ENCODE measurements around the gene TRIM23. TPM values are rescaled to one million over a fixed set of nuclear protein-coding genes. Genes with fewer than 3 reads are reported as not detected.

Gene TRIM23
- 1 to 10 TPM; 7.8 to 9.8 TPM for total RNA-seq
- 12.8 TPM for polyA plus RNA-seq

GRCh38 chr5:65624025-65624570 is at the start of gene TRIM23:
Gene TRIM23 (minus strand): TSS chr5:65624333. CDS start chr5:65624274, 59 bp downstream.
- peak; percentile 89 to 94 (median 93) for DNase-seq
- peaks cover 36% of the 10 kb centered on the region for H3K4me1 ChIP-seq (ENCODE audit: insufficient read depth, low read length)
- peak within 1 kb of the TSS; percentile 97 to 100 (median 99) for H3K27ac Mint-ChIP-seq
- H3K27ac ChIP-seq (ENCODE audit: low read depth, low read length), result peak within 1 kb of the TSS; percentile 91
- CTCF ChIA-PET, result interaction anchor here (0.8 kb wide), 1 partner anchor 302 kb away, joined by 3 read pairs; the partner anchor contains the start of gene ERBIN
- H3K36me3 ChIP-seq (ENCODE audit: insufficient read depth, low read length), result no peaks in the 10 kb centered on the region
- H3K4me3 Mint-ChIP-seq, result peak within 1 kb of the TSS; percentile 97 to 100 (median 99)
- H3K9me3 Mint-ChIP-seq, result no peaks in the 10 kb centered on the region
- peaks cover 0 to 30% (median 2%) of the 10 kb centered on the region in 3 donors for H3K36me3 Mint-ChIP-seq
- peak within 1 kb of the TSS; percentile 62 for H3K4me3 ChIP-seq (ENCODE audit: low read length)
- peaks cover 46 to 64% (median 55%) of the 10 kb centered on the region in 3 donors for H3K4me1 Mint-ChIP-seq
- no peaks in the 10 kb centered on the region for H3K27me3 ChIP-seq (ENCODE audit: insufficient read depth, low read length, poor library complexity, severe bottlenecking)
- no peaks in the 10 kb centered on the region for H3K9me3 ChIP-seq (ENCODE audit: low read length)
- peaks cover 0 to 3% of the 10 kb centered on the region in 2 donors for H3K27me3 Mint-ChIP-seq
- POLR2A ChIA-PET, result interaction anchor here (0.6 to 3.8 kb wide), 3 partner anchors 61 to 378 kb away, joined by 3 to 42 read pairs (median 3); partner anchors contain the start of genes CENPK, NLN, PPWD1 and SGTB

GRCh38 chr5:65672796-65673195 is 48.7 kb upstream of the TRIM23 start:
- POLR2A ChIA-PET, result no interaction called here
- Mint-ChIP-seq H3K4me1 (peaks cover 19 to 23% (median 21%) of the 10 kb centered on the region in 3 donors), H3K36me3 (peaks cover 8 to 88% (median 24%) of the 10 kb centered on the region in 3 donors), H3K4me3 (no peak overlapping the region), H3K27me3 (no peaks in the 10 kb centered on the region), H3K9me3 (no peaks in the 10 kb centered on the region), H3K27ac (peak overlapping the region in 5 of 8 donors; percentile 27 to 54 (median 39))
- H3K27me3 ChIP-seq (ENCODE audit: insufficient read depth, low read length, poor library complexity, severe bottlenecking), result no peaks in the 10 kb centered on the region
- H3K9me3 ChIP-seq (ENCODE audit: low read length), result no peaks in the 10 kb centered on the region
- CTCF ChIA-PET, result no interaction called here
- peaks cover 5% of the 10 kb centered on the region for H3K4me1 ChIP-seq (ENCODE audit: insufficient read depth, low read length)
- no peak overlapping the region for H3K27ac ChIP-seq (ENCODE audit: low read depth, low read length)
- peaks cover 44% of the 10 kb centered on the region for H3K36me3 ChIP-seq (ENCODE audit: insufficient read depth, low read length)
- no peak overlapping the region for H3K4me3 ChIP-seq (ENCODE audit: low read length)
- DNase-seq, result no peak

GRCh38 chr5:65668696-65669095 is 44.6 kb upstream of the TRIM23 start:
- H3K4me1 Mint-ChIP-seq, result peaks cover 6 to 10% (median 8%) of the 10 kb centered on the region in 3 donors
- H3K27ac Mint-ChIP-seq, result no peak overlapping the region
- CTCF ChIA-PET, result no interaction called here
- peaks cover 4 to 74% (median 12%) of the 10 kb centered on the region in 3 donors for H3K36me3 Mint-ChIP-seq
- H3K4me3 Mint-ChIP-seq, result no peak overlapping the region
- POLR2A ChIA-PET, result no interaction called here
- Histone ChIP-seq H3K4me3 (ENCODE audit: low read length) (no peak overlapping the region), H3K36me3 (ENCODE audit: insufficient read depth, low read length) (peaks cover 30% of the 10 kb centered on the region), H3K27ac (ENCODE audit: low read depth, low read length) (no peak overlapping the region), H3K4me1 (ENCODE audit: insufficient read depth, low read length) (peaks cover 4% of the 10 kb centered on the region), H3K27me3 (ENCODE audit: insufficient read depth, low read length, poor library complexity, severe bottlenecking) (no peaks in the 10 kb centered on the region), H3K9me3 (ENCODE audit: low read length) (no peaks in the 10 kb centered on the region)
- H3K9me3 Mint-ChIP-seq, result no peaks in the 10 kb centered on the region
- DNase-seq, result no peak
- H3K27me3 Mint-ChIP-seq, result no peaks in the 10 kb centered on the region

- POLR2A ChIA-PET, result no interaction called here
- Histone ChIP-seq H3K4me1 (ENCODE audit: insufficient read depth, low read length) (peaks cover 4% of the 10 kb centered on the region), H3K9me3 (ENCODE audit: low read length) (no peaks in the 10 kb centered on the region), H3K36me3 (ENCODE audit: insufficient read depth, low read length) (peaks cover 6% of the 10 kb centered on the region), H3K27me3 (ENCODE audit: insufficient read depth, low read length, poor library complexity, severe bottlenecking) (no peaks in the 10 kb centered on the region), H3K4me3 (ENCODE audit: low read length) (no peak overlapping the region), H3K27ac (ENCODE audit: low read depth, low read length) (no peak overlapping the region)
- H3K4me1 Mint-ChIP-seq, result peaks cover 9 to 17% (median 11%) of the 10 kb centered on the region in 3 donors
- no peaks in the 10 kb centered on the region for H3K27me3 Mint-ChIP-seq
- H3K27ac Mint-ChIP-seq, result peak overlapping the region in 7 of 8 donors; percentile 19 to 85 (median 62)
- no peak overlapping the region for H3K4me3 Mint-ChIP-seq
- H3K9me3 Mint-ChIP-seq, result no peaks in the 10 kb centered on the region
- CTCF ChIA-PET, result no interaction called here
- DNase-seq, result no peak
- H3K36me3 Mint-ChIP-seq, result peaks cover 0 to 55% (median 9%) of the 10 kb centered on the region in 3 donors
Observed at GRCh38 chr5:65663804-65664521, 39.8 kb upstream of the TRIM23 start.

GRCh38 chr5:65654713-65655112 is 30.6 kb upstream of the TRIM23 start:
- Mint-ChIP-seq H3K9me3 (no peaks in the 10 kb centered on the region), H3K4me1 (no peaks in the 10 kb centered on the region), H3K27ac (no peak overlapping the region), H3K4me3 (no peak overlapping the region), H3K36me3 (peaks cover 0 to 39% (median 11%) of the 10 kb centered on the region in 3 donors), H3K27me3 (no peaks in the 10 kb centered on the region)
- POLR2A ChIA-PET, result no interaction called here
- Histone ChIP-seq H3K4me1 (ENCODE audit: insufficient read depth, low read length) (no peaks in the 10 kb centered on the region), H3K27ac (ENCODE audit: low read depth, low read length) (no peak overlapping the region), H3K9me3 (ENCODE audit: low read length) (no peaks in the 10 kb centered on the region), H3K4me3 (ENCODE audit: low read length) (no peak overlapping the region), H3K36me3 (ENCODE audit: insufficient read depth, low read length) (no peaks in the 10 kb centered on the region), H3K27me3 (ENCODE audit: insufficient read depth, low read length, poor library complexity, severe bottlenecking) (no peaks in the 10 kb centered on the region)
- CTCF ChIA-PET, result no interaction called here
- DNase-seq, result no peak

GRCh38 chr5:65651144-65651543 is 27.0 kb upstream of the TRIM23 start:
- Mint-ChIP-seq H3K9me3 (no peaks in the 10 kb centered on the region), H3K4me1 (no peaks in the 10 kb centered on the region), H3K36me3 (peaks cover 0 to 57% (median 10%) of the 10 kb centered on the region in 3 donors), H3K4me3 (no peak overlapping the region), H3K27ac (no peak overlapping the region), H3K27me3 (no peaks in the 10 kb centered on the region)
- Histone ChIP-seq H3K4me1 (ENCODE audit: insufficient read depth, low read length) (no peaks in the 10 kb centered on the region), H3K4me3 (ENCODE audit: low read length) (no peak overlapping the region), H3K27ac (ENCODE audit: low read depth, low read length) (no peak overlapping the region), H3K9me3 (ENCODE audit: low read length) (no peaks in the 10 kb centered on the region), H3K36me3 (ENCODE audit: insufficient read depth, low read length) (no peaks in the 10 kb centered on the region), H3K27me3 (ENCODE audit: insufficient read depth, low read length, poor library complexity, severe bottlenecking) (no peaks in the 10 kb centered on the region)
- CTCF ChIA-PET, result no interaction called here
- DNase-seq, result no peak
- POLR2A ChIA-PET, result interaction anchor here (0.6 kb wide), 1 partner anchor 315 kb away, joined by 6 read pairs; no protein-coding TSS in a partner anchor

GRCh38 chr5:65647941-65648340 is 23.8 kb upstream of the TRIM23 start:
- Histone ChIP-seq H3K4me1 (ENCODE audit: insufficient read depth, low read length) (no peaks in the 10 kb centered on the region), H3K9me3 (ENCODE audit: low read length) (no peaks in the 10 kb centered on the region), H3K27me3 (ENCODE audit: insufficient read depth, low read length, poor library complexity, severe bottlenecking) (no peaks in the 10 kb centered on the region), H3K27ac (ENCODE audit: low read depth, low read length) (no peak overlapping the region), H3K4me3 (ENCODE audit: low read length) (no peak overlapping the region), H3K36me3 (ENCODE audit: insufficient read depth, low read length) (no peaks in the 10 kb centered on the region)
- ChIA-PET POLR2A (interaction anchor here (0.5 kb wide), 1 partner anchor 335 kb away, joined by 6 read pairs; no protein-coding TSS in a partner anchor), CTCF (no interaction called here)
- Mint-ChIP-seq H3K27me3 (no peaks in the 10 kb centered on the region), H3K36me3 (peaks cover 0 to 53% (median 9%) of the 10 kb centered on the region in 3 donors), H3K9me3 (no peaks in the 10 kb centered on the region), H3K4me1 (peaks cover 0 to 1% (median 0%) of the 10 kb centered on the region in 3 donors), H3K4me3 (no peak overlapping the region), H3K27ac (peak overlapping the region in 2 of 8 donors; percentile 13 to 47)
- DNase-seq, result no peak

GRCh38 chr5:65646938-65647337 is 22.8 kb upstream of the TRIM23 start:
- CTCF ChIA-PET, result no interaction called here

More at GRCh38 chr5:65646938-65647337, 22.8 kb upstream of the TRIM23 start:
- Histone ChIP-seq H3K36me3 (ENCODE audit: insufficient read depth, low read length) (no peaks in the 10 kb centered on the region), H3K27me3 (ENCODE audit: insufficient read depth, low read length, poor library complexity, severe bottlenecking) (no peaks in the 10 kb centered on the region), H3K27ac (ENCODE audit: low read depth, low read length) (no peak overlapping the region), H3K9me3 (ENCODE audit: low read length) (no peaks in the 10 kb centered on the region), H3K4me3 (ENCODE audit: low read length) (no peak overlapping the region), H3K4me1 (ENCODE audit: insufficient read depth, low read length) (no peaks in the 10 kb centered on the region)
- Mint-ChIP-seq H3K27me3 (no peaks in the 10 kb centered on the region), H3K4me1 (peaks cover 0 to 1% (median 0%) of the 10 kb centered on the region in 3 donors), H3K27ac (peak overlapping the region in 1 of 8 donors; percentile 46), H3K36me3 (peaks cover 0 to 52% (median 9%) of the 10 kb centered on the region in 3 donors), H3K4me3 (no peak overlapping the region), H3K9me3 (no peaks in the 10 kb centered on the region)
- DNase-seq, result no peak
- POLR2A ChIA-PET, result no interaction called here

Measured in CD8-positive, alpha-beta memory T cell (primary cell).